ACC112 (cell line): ENCODE measurements around the gene TRAPPC12.

ENCODE experiments used
- H2AFZ ChIP-seq: fragments of 200-600 bp; sonication (generic); one replicate; pipeline ENCODE4 v1.6.0; 2017; ENCODE audit warnings: antibody characterized with exemption, low read length; ENCODE audit not compliant: unreplicated experiment
- H3K27ac ChIP-seq: fragments of 200-600 bp; sonication (generic); 2 replicates; pipeline ENCODE4 v1.5.1; 2014; ENCODE audit warnings: low read depth, mild to moderate bottlenecking, antibody characterized with exemption, low read length, moderate library complexity
- H3K27me3 ChIP-seq: fragments of 200-600 bp; sonication (generic); 2 replicates; pipeline ENCODE4 v1.6.1; 2014; ENCODE audit warnings: mild to moderate bottlenecking, antibody characterized with exemption, low read length, moderate library complexity, mixed read lengths; ENCODE audit not compliant: insufficient read depth
- H3K36me3 ChIP-seq: fragments of 200-600 bp; sonication (generic); 2 replicates; pipeline ENCODE4 v1.6.1; 2016; ENCODE audit warnings: mild to moderate bottlenecking, antibody characterized with exemption, low read length, moderate library complexity, mixed read lengths; ENCODE audit not compliant: insufficient read depth
- H3K4me1 ChIP-seq: fragments of 200-600 bp; sonication (generic); one replicate; pipeline ENCODE4 v1.6.1; 2016; ENCODE audit warnings: low read length, mixed read lengths; ENCODE audit not compliant: insufficient read depth, unreplicated experiment, control insufficient read depth
- H3K4me3 ChIP-seq: fragments of 200-600 bp; sonication (generic); 2 replicates; pipeline ENCODE4 v1.5.1; 2014; ENCODE audit warnings: mild to moderate bottlenecking, low read depth, low read length
- H3K79me2 ChIP-seq: fragments of 200-600 bp; sonication (generic); one replicate; pipeline ENCODE4 v1.6.0; 2016; ENCODE audit warnings: low read length; ENCODE audit not compliant: control insufficient read depth, unreplicated experiment, insufficient read depth

The TRAPPC12 gene

DNA sequence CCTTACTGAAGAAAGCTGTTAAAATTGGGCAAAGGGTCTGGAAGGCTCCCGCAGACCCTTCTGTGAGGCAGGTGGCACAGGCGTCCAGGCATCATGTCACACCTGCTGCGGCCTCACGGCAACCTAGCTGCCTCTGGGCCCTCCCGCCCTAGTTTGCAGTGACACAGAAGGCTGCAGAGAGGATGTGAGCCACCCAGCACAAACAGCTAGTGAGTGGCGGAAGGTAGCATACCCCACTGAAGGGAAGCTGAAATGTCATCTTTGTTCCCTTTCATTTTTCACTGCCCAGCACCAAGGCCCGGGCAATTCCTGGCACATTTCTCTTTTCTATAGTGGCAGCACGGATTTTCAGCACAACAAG lies 53.8 kb downstream of the TRAPPC12 start:
- Histone ChIP-seq H3K4me3 (no peak overlapping the region), H2AFZ (no peak overlapping the region), H3K79me2 (no peaks in the 10 kb centered on the region), H3K4me1 (peaks cover 13% of the 10 kb centered on the region), H3K27me3 (no peaks in the 10 kb centered on the region), H3K27ac (no peak overlapping the region), H3K36me3 (peaks cover 12% of the 10 kb centered on the region)

DNA sequence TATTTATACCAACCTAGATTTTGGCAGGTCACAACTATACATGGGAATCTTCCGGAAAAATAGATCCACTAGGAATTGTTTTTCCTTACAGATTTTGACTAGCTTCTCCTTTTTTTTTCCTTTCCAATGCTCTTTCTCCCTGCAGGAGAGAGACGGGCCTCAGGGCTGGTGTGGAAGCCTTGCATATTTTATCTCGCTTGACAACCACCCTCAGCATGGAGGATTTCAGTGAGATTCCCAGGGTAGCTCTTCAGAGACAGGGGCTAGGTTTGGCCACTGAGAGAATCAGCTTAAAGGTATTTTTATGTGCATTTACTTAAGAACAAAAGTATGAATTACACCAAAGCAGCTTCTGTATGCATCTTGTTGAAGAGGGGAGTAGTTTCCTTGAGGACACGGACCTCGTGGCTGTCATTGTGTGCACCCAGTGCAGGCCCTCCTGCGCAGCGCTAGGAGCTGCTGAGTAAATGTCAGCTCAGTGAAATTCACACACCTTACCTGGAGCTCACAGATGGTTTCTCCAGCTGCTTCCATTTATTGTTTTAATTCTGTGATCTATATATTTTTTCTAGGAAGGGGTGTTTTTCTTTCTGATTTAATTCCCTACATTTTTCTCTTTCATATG lies 54.4 kb downstream of the TRAPPC12 start:
- no peak overlapping the region for H3K27ac ChIP-seq
- no peak overlapping the region for H2AFZ ChIP-seq
- no peak overlapping the region for H3K4me3 ChIP-seq
- H3K36me3 ChIP-seq = peaks cover 12% of the 10 kb centered on the region
- H3K27me3 ChIP-seq = no peaks in the 10 kb centered on the region
- no peaks in the 10 kb centered on the region for H3K79me2 ChIP-seq
- peaks cover 11% of the 10 kb centered on the region for H3K4me1 ChIP-seq

DNA sequence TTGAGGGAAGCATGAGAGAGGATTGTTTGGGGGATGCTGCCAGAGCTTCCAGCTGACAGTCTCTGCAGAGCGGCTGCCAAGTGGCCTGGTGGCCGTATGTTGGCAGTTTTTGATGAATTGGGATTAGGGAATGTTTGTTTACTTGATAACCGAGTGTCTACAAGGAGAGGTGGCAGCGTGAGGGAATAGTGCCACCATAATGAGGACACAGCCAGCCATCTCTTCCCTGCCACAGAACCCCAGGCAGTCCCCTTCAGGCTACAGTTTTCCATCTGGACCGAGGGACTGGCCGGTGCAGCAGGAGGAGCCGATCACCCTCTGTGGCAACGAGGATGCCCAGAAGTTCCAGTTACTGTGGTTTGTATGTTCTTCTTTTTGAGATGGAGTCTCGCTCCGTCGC lies 55.2 kb downstream of the TRAPPC12 start:
- Histone ChIP-seq H3K36me3 (peaks cover 12% of the 10 kb centered on the region), H2AFZ (no peak overlapping the region), H3K4me3 (no peak overlapping the region), H3K4me1 (peaks cover 5% of the 10 kb centered on the region), H3K27ac (no peak overlapping the region), H3K79me2 (no peaks in the 10 kb centered on the region), H3K27me3 (no peaks in the 10 kb centered on the region)

- Histone ChIP-seq H3K36me3 (peaks cover 12% of the 10 kb centered on the region), H3K4me3 (no peak overlapping the region), H3K27me3 (no peaks in the 10 kb centered on the region), H3K79me2 (no peaks in the 10 kb centered on the region), H3K27ac (no peak overlapping the region), H2AFZ (no peak overlapping the region), H3K4me1 (no peaks in the 10 kb centered on the region)
These were observed 56.0 kb downstream of the TRAPPC12 start for GRCh38 chr2:3435445-3435844.

GRCh38 chr2:3440477-3440876 lies 61.0 kb downstream of the TRAPPC12 start:
- H3K27ac ChIP-seq = no peak overlapping the region
- H3K79me2 ChIP-seq = peaks cover 2% of the 10 kb centered on the region
- no peak overlapping the region for H2AFZ ChIP-seq
- peaks cover 3% of the 10 kb centered on the region for H3K4me1 ChIP-seq
- peaks cover 16% of the 10 kb centered on the region for H3K36me3 ChIP-seq
- no peak overlapping the region for H3K4me3 ChIP-seq
- H3K27me3 ChIP-seq = no peaks in the 10 kb centered on the region

GRCh38 chr2:3441465-3441864 lies 62.0 kb downstream of the TRAPPC12 start:
- H2AFZ ChIP-seq = no peak overlapping the region

GRCh38 chr2:3442185-3442584 lies 62.7 kb downstream of the TRAPPC12 start:
- H2AFZ ChIP-seq = no peak overlapping the region
- peaks cover 32% of the 10 kb centered on the region for H3K36me3 ChIP-seq
- H3K4me1 ChIP-seq = peaks cover 3% of the 10 kb centered on the region
- H3K4me3 ChIP-seq = no peak overlapping the region
- H3K27ac ChIP-seq = no peak overlapping the region
- no peaks in the 10 kb centered on the region for H3K27me3 ChIP-seq
- H3K79me2 ChIP-seq = peaks cover 2% of the 10 kb centered on the region

More at GRCh38 chr2:3441465-3441864, 62.0 kb downstream of the TRAPPC12 start:
- peaks cover 25% of the 10 kb centered on the region for H3K36me3 ChIP-seq
- peaks cover 3% of the 10 kb centered on the region for H3K4me1 ChIP-seq
- no peaks in the 10 kb centered on the region for H3K27me3 ChIP-seq
- H3K4me3 ChIP-seq = no peak overlapping the region
- no peak overlapping the region for H3K27ac ChIP-seq
- peaks cover 2% of the 10 kb centered on the region for H3K79me2 ChIP-seq

GRCh38 chr2:3443083-3443482 lies 63.6 kb downstream of the TRAPPC12 start:
- H3K4me3 ChIP-seq = no peak overlapping the region
- H2AFZ ChIP-seq = no peak overlapping the region
- H3K27me3 ChIP-seq = no peaks in the 10 kb centered on the region
- H3K27ac ChIP-seq = no peak overlapping the region
- H3K36me3 ChIP-seq = peaks cover 34% of the 10 kb centered on the region
- peaks cover 2% of the 10 kb centered on the region for H3K79me2 ChIP-seq
- H3K4me1 ChIP-seq = peaks cover 3% of the 10 kb centered on the region

DNA sequence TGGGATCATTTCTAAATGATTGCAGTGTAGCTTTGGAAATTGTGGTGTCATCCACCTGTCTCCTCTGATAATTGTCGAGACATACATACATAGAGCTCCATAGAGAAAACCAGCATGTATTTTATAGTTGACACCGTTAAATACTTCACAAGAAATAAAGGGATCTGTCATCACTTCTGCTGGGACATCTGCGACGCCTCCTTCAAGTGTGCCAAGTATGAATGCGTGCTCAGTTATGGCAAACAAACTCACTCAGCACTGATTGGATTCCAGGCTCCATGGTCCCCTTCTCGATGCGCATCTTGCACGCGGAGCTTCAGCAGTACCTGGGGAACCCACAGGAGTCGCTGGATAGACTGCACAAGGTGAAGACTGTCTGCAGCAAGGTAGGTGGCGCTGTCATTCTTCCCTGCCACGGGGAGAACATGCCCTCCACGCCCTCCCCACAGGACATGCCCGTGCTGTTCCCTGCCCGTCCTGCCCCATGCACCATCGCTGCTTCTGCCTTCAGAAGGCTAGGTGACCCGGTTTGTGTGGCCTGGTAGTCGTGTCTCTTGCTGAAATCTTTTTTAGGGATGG lies 64.1 kb downstream of the TRAPPC12 start:
- Histone ChIP-seq H3K27ac (no peak overlapping the region), H2AFZ (no peak overlapping the region), H3K79me2 (peaks cover 2% of the 10 kb centered on the region), H3K27me3 (no peaks in the 10 kb centered on the region), H3K4me1 (peaks cover 3% of the 10 kb centered on the region), H3K36me3 (peaks cover 34% of the 10 kb centered on the region), H3K4me3 (no peak overlapping the region)

- H2AFZ ChIP-seq = no peak overlapping the region
- peaks cover 2% of the 10 kb centered on the region for H3K79me2 ChIP-seq
- H3K36me3 ChIP-seq = peaks cover 38% of the 10 kb centered on the region
These were observed 66.4 kb downstream of the TRAPPC12 start for GRCh38 chr2:3445891-3446290.

DNA sequence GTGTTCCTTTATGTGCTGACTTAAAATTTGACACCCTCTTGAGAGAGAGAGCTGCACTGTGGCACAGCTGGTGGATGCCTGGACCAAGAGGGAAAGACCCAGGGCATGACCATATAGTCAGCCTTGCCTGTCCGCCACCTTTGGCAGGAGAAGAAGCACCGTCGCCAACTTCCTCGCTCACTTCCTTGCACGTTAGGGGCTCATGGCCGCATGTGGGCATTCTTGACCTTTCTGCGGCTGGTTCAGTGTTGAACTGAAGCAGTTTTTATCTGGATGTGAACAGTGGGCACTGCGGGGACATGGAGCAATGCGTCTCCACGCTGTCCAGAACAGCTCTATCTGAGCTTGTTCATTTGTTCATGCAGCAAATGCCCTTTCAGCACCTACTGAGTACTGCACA lies 66.9 kb downstream of the TRAPPC12 start:
- Histone ChIP-seq H3K36me3 (peaks cover 38% of the 10 kb centered on the region), H3K79me2 (peaks cover 2% of the 10 kb centered on the region), H3K27me3 (no peaks in the 10 kb centered on the region), H3K4me1 (peaks cover 3% of the 10 kb centered on the region), H3K27ac (no peak overlapping the region), H3K4me3 (no peak overlapping the region), H2AFZ (no peak overlapping the region)

More at GRCh38 chr2:3445891-3446290, 66.4 kb downstream of the TRAPPC12 start:
- Histone ChIP-seq H3K4me1 (peaks cover 3% of the 10 kb centered on the region), H3K27me3 (no peaks in the 10 kb centered on the region), H3K27ac (no peak overlapping the region), H3K4me3 (no peak overlapping the region)
